ENCODE data around the gene SET.

SET gene

GRCh38 chr9:128729766-128730517, 40.9 kb downstream of the SET start:
- H3K27me3 ChIP-seq (replicated peaks; ENCODE audit: control insufficient read depth, insufficient read depth, low read length, poor library complexity, severe bottlenecking) = no peaks in the 10 kb centered on the region
- no peak for DNase-seq
- H3K27ac ChIP-seq (ENCODE audit: insufficient read depth, low read length, poor library complexity, severe bottlenecking) = no peak overlapping the region
- H3K9me3 ChIP-seq (ENCODE audit: control insufficient read depth, low read length) = no peaks in the 10 kb centered on the region
- H3K4me3 ChIP-seq (ENCODE audit: insufficient read depth, low read depth, low read length, poor library complexity, severe bottlenecking) = no peak overlapping the region
- peaks cover 2% of the 10 kb centered on the region for H3K4me1 ChIP-seq (ENCODE audit: control insufficient read depth, insufficient read depth, low read length, poor library complexity, severe bottlenecking)
- peaks cover 19% of the 10 kb centered on the region for H3K36me3 ChIP-seq (ENCODE audit: control insufficient read depth, insufficient read depth, low read length)

GRCh38 chr9:128731093-128731492, 42.1 kb downstream of the SET start:
- Histone ChIP-seq H3K36me3 (ENCODE audit: control insufficient read depth, insufficient read depth, low read length) (peaks cover 24% of the 10 kb centered on the region), H3K4me3 (ENCODE audit: insufficient read depth, low read depth, low read length, poor library complexity, severe bottlenecking) (no peak overlapping the region), H3K4me1 (ENCODE audit: control insufficient read depth, insufficient read depth, low read length, poor library complexity, severe bottlenecking) (no peaks in the 10 kb centered on the region), H3K27me3 (replicated peaks; ENCODE audit: control insufficient read depth, insufficient read depth, low read length, poor library complexity, severe bottlenecking) (no peaks in the 10 kb centered on the region), H3K27ac (ENCODE audit: insufficient read depth, low read length, poor library complexity, severe bottlenecking) (no peak overlapping the region), H3K9me3 (ENCODE audit: control insufficient read depth, low read length) (no peaks in the 10 kb centered on the region)
- no peak for DNase-seq

- DNase-seq = no peak
- Histone ChIP-seq H3K4me1 (ENCODE audit: control insufficient read depth, insufficient read depth, low read length, poor library complexity, severe bottlenecking) (no peaks in the 10 kb centered on the region), H3K9me3 (ENCODE audit: control insufficient read depth, low read length) (no peaks in the 10 kb centered on the region), H3K27ac (ENCODE audit: insufficient read depth, low read length, poor library complexity, severe bottlenecking) (no peak overlapping the region), H3K27me3 (replicated peaks; ENCODE audit: control insufficient read depth, insufficient read depth, low read length, poor library complexity, severe bottlenecking) (no peaks in the 10 kb centered on the region), H3K36me3 (ENCODE audit: control insufficient read depth, insufficient read depth, low read length) (peaks cover 24% of the 10 kb centered on the region), H3K4me3 (ENCODE audit: insufficient read depth, low read depth, low read length, poor library complexity, severe bottlenecking) (no peak overlapping the region)
These were observed 42.7 kb downstream of the SET start for GRCh38 chr9:128731691-128732090.

- H3K27ac ChIP-seq (ENCODE audit: insufficient read depth, low read length, poor library complexity, severe bottlenecking) = no peak overlapping the region
- H3K36me3 ChIP-seq (ENCODE audit: control insufficient read depth, insufficient read depth, low read length) = peaks cover 24% of the 10 kb centered on the region
- H3K9me3 ChIP-seq (ENCODE audit: control insufficient read depth, low read length) = no peaks in the 10 kb centered on the region
These were observed 43.6 kb downstream of the SET start for GRCh38 chr9:128732576-128732975.

GRCh38 chr9:128733256-128733655, 44.2 kb downstream of the SET start:
- no peak for DNase-seq
- H3K9me3 ChIP-seq (ENCODE audit: control insufficient read depth, low read length) = no peaks in the 10 kb centered on the region
- peaks cover 24% of the 10 kb centered on the region for H3K36me3 ChIP-seq (ENCODE audit: control insufficient read depth, insufficient read depth, low read length)
- H3K4me3 ChIP-seq (ENCODE audit: insufficient read depth, low read depth, low read length, poor library complexity, severe bottlenecking) = no peak overlapping the region
- H3K27ac ChIP-seq (ENCODE audit: insufficient read depth, low read length, poor library complexity, severe bottlenecking) = no peak overlapping the region
- H3K27me3 ChIP-seq (replicated peaks; ENCODE audit: control insufficient read depth, insufficient read depth, low read length, poor library complexity, severe bottlenecking) = no peaks in the 10 kb centered on the region
- no peaks in the 10 kb centered on the region for H3K4me1 ChIP-seq (ENCODE audit: control insufficient read depth, insufficient read depth, low read length, poor library complexity, severe bottlenecking)

More at GRCh38 chr9:128732576-128732975, 43.6 kb downstream of the SET start:
- Histone ChIP-seq H3K4me3 (ENCODE audit: insufficient read depth, low read depth, low read length, poor library complexity, severe bottlenecking) (no peak overlapping the region), H3K4me1 (ENCODE audit: control insufficient read depth, insufficient read depth, low read length, poor library complexity, severe bottlenecking) (no peaks in the 10 kb centered on the region), H3K27me3 (replicated peaks; ENCODE audit: control insufficient read depth, insufficient read depth, low read length, poor library complexity, severe bottlenecking) (no peaks in the 10 kb centered on the region)
- DNase-seq = no peak

- no peaks in the 10 kb centered on the region for H3K4me1 ChIP-seq (ENCODE audit: control insufficient read depth, insufficient read depth, low read length, poor library complexity, severe bottlenecking)
- H3K27me3 ChIP-seq (replicated peaks; ENCODE audit: control insufficient read depth, insufficient read depth, low read length, poor library complexity, severe bottlenecking) = no peaks in the 10 kb centered on the region
- no peak for DNase-seq
- H3K27ac ChIP-seq (ENCODE audit: insufficient read depth, low read length, poor library complexity, severe bottlenecking) = no peak overlapping the region
- H3K36me3 ChIP-seq (ENCODE audit: control insufficient read depth, insufficient read depth, low read length) = peaks cover 27% of the 10 kb centered on the region
- H3K4me3 ChIP-seq (ENCODE audit: insufficient read depth, low read depth, low read length, poor library complexity, severe bottlenecking) = no peak overlapping the region
- no peaks in the 10 kb centered on the region for H3K9me3 ChIP-seq (ENCODE audit: control insufficient read depth, low read length)
These were observed 46.4 kb downstream of the SET start for GRCh38 chr9:128735373-128735772.

- H3K36me3 ChIP-seq (ENCODE audit: control insufficient read depth, insufficient read depth, low read length) = peaks cover 17% of the 10 kb centered on the region
- no peak for DNase-seq
- H3K4me3 ChIP-seq (ENCODE audit: insufficient read depth, low read depth, low read length, poor library complexity, severe bottlenecking) = no peak overlapping the region
- H3K9me3 ChIP-seq (ENCODE audit: control insufficient read depth, low read length) = no peaks in the 10 kb centered on the region
- H3K27me3 ChIP-seq (replicated peaks; ENCODE audit: control insufficient read depth, insufficient read depth, low read length, poor library complexity, severe bottlenecking) = no peaks in the 10 kb centered on the region
- H3K27ac ChIP-seq (ENCODE audit: insufficient read depth, low read length, poor library complexity, severe bottlenecking) = no peak overlapping the region
- H3K4me1 ChIP-seq (ENCODE audit: control insufficient read depth, insufficient read depth, low read length, poor library complexity, severe bottlenecking) = no peaks in the 10 kb centered on the region
These were observed 53.4 kb downstream of the SET start for GRCh38 chr9:128742401-128742800.

GRCh38 chr9:128743421-128743820, 54.4 kb downstream of the SET start:
- Histone ChIP-seq H3K4me1 (ENCODE audit: control insufficient read depth, insufficient read depth, low read length, poor library complexity, severe bottlenecking) (no peaks in the 10 kb centered on the region), H3K9me3 (ENCODE audit: control insufficient read depth, low read length) (no peaks in the 10 kb centered on the region), H3K27me3 (replicated peaks; ENCODE audit: control insufficient read depth, insufficient read depth, low read length, poor library complexity, severe bottlenecking) (no peaks in the 10 kb centered on the region), H3K36me3 (ENCODE audit: control insufficient read depth, insufficient read depth, low read length) (peaks cover 17% of the 10 kb centered on the region), H3K4me3 (ENCODE audit: insufficient read depth, low read depth, low read length, poor library complexity, severe bottlenecking) (no peak overlapping the region), H3K27ac (ENCODE audit: insufficient read depth, low read length, poor library complexity, severe bottlenecking) (no peak overlapping the region)
- no peak for DNase-seq

Data from effector memory CD4-positive, alpha-beta T cell (primary cell).